Epidermal melanocyte (primary cell): Measurements from ENCODE around the gene METAP1.
"Not testable (repeated sequence)": the region's sequence is repeated elsewhere in the genome, so short reads cannot be mapped to it uniquely, and the experiment has no call there.

Experiments
- DNase-seq: peaks from one replicate; pipeline ENCODE4 v3.0.0; 2011; ENCODE audit warnings: low spot score; ENCODE audit not compliant: insufficient read length

Gene METAP1

DNA sequence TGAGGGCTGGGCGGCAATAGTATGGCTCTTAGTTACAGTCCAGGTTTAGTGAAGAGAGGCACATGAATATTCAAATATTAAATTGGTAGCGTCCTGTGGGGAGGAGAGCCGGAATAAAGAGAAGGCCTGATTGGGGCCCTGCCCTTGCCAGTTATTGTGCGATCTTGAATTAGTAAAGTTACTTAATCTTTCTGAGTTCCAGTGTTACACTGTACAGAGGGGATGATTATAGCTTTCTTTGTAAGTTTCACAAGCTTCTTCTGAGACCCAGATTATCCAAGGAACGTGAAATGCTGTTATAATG is 1.2 kb downstream of the METAP1 start:
- no peak for DNase-seq

DNA sequence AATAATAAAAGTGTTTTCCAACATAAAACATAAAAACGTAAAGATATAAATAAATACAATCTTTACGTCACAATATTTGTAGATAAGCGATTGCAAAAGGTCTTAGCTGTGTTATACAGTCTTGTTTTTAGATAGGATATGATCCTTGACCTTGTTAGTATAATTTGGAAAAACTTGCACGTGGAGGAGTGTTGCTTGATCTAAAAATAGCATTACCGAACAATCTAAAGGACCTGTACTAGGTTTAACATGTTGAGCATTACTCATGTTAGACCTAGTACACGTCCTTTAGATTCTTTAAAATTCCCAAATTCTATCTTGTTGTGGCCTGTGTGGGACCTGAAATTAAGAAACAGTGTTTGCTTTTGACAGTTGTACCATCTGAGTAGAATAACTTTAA is 1.6 kb downstream of the METAP1 start:
- no peak for DNase-seq

DNA sequence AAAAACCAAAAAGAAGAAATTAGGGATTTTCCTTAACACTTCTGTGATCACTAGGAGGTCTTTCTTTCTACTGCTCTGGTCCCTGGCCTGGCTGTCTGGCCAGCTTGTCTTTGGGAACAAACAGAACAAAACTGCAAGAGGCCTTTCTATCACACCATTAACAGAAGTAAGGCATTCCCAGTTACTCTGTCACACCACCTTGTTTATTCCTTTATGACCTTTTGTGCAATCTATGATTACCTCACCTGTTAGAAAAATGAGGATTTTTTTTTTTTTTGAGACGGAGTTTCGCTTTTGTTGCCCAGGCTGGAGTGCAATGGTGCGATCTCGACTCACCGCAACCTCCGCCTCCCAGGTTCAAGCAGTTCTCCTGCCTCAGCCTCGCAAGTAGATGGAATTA is 3.0 kb downstream of the METAP1 start:
- DNase-seq, result no peak

DNA sequence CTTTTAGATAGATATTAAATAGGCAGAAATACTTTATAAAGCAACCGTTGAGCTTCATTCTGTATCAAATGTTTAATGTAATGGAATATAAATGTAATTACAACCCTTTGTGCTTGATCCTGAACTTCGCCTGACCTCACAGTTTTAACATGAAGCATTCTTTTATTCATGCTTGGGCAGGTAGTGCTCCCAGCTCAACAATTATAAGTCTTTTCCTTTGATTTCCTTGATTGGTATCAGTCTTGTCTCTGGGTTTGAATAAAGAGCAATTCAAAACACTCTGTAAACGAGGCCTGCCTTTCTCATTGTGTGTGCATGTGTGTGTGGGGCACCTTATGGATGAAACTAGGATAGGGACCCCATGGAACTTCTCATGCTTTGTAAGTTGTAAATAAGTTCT is 6.8 kb downstream of the METAP1 start:
- DNase-seq, result no peak

DNA sequence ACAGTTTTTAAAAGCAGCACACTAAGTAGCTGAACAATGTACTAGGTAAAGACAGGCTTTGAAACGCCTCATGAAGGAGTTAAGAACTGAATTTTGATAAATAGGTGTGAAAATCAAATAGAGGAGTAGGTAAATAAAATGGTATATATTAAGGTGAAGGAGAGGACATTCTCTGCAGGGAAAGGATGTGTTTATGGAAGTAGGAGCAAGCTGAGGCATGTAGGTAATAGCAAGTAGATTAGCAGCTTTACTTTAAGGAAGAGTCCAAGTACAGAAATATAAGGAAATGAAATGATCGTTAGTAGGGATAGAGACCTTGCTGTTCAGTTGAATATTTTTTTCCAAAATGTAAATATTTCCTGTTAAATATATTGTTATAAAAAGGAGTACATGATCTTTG is 12.5 kb downstream of the METAP1 start:
- no peak for DNase-seq

DNA sequence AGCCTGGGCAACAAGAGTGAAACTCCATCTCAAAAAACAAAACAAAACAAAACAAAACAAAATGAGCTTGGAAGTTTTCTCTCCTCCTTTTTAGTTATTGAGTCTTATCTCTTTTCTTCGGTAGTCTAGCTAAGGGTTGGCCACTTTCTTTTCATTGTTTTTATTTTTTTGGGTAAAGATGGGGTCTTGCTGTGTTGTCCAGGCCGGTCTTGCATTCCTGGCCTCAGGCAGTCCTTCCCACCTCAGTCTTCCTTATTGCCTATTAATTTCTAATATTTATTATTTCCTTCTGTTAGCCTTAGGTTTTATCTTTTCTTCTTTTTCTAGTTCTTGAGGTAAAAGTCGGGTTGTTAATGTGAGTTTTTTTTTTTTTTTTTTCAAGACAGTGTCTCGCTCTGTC is 16.4 kb downstream of the METAP1 start:
- DNase-seq, result no peak

DNA sequence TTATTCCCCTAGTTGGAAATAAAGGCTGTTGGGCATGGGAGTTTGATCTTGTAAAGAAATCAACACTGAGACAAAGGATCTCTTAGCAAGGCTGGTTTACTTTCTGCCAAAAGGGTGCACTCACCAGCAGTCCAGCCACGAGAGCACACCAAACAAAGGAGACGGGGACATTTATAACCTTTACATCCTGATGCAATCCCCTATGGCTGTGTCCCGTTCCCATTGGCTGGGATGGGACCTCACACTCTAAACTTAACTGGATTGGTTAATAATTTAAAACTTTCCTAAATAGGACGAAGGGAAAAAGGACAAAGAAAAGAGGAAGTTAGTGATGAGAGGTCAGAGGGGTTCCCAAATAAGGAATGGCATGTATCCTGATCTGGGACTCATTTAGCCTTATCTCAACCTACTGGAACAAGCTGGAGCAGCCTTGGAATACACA is 17.9 kb downstream of the METAP1 start:
- DNase-seq, result no peak

DNA sequence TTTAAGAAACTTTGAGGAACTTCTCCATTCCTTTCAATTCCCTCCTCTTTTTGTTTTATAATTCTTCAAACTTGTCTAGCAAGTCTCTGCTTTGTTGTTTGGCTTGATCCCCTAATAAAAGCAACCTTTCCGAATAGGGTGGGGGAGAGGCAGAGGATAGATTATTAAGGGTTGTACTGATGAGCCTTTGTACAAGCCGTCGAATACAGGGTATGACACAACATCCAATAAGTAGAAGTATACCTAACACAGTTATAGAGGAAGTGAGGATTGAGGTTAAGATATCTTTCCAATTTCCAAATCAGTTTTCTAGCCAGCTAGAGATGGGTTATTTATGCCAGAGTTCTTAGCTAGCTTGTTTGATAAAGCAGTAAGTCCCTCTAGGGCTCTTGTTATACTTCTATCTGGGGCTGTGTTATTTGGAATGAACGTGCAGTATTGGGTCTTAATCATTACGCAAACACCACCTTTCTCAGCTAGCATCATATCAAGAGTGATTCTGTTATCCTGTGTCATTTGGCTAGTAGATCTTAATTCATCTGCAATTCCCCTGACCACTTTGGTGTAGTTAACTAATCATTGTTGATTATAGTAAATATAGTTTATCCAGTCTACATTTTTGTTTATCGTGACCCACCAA is 18.5 kb downstream of the METAP1 start:
- no peak for DNase-seq

DNA sequence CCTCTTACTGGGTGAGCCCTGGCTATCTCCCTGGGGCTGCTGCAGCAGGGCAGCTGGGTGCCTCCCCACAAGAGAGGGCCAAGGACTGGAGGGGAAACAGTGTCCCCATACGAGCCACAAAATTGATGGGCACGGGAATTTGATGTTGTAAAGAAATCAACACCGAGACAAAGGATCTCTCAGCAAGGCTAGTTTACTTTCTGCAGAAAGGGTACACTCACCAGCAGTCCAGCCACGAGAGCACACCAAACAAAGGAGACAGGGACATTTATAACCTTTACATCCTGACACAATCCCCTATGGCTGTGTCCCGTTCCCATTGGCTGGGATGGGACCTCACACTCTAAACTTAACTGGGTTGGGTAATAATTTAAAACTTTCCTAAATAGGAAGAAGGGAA is 25.9 kb downstream of the METAP1 start:
- DNase-seq, result no peak

DNA sequence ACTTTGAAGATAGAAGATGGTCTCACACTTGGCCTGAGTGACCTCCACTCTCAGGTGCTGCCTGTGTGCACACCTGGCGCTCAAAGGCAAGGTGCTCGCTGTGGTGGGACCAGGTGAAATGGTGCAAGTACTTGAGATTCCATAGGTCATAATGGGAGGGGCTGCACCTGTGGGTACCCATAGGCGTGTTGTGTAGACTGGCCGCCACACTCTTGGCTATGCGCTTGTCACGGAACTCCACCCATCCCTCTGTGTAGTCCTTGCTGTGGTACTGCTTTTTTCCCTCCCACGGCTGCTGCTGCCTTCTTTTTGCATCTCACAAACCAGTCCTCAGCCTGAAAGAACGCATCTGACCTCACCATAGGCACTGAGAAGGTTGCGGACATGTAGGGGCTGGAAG is 27.0 kb downstream of the METAP1 start:
- DNase-seq, result no peak

DNA sequence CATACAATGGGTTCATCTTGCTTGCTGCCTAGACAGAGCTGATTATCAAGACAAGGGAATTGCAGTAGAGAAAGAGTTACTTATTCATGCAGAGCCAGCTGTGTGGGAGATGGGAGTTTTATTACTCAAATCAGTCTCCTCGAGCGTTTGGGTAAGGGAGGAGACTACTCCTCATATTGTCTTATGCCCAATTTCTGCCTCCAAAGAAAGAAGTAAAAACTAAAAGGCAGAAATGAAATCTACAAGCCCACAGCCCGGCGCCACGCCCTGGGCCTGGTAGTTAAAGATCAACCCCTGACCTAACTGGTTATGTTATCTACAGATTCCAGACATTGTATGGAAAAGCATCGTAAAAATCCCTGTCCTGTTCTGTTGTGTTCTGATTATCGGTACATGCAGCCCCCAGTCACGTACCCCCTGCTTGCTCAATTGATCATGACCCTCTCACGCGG is 28.3 kb downstream of the METAP1 start:
- not testable (repeated sequence) for DNase-seq

DNA sequence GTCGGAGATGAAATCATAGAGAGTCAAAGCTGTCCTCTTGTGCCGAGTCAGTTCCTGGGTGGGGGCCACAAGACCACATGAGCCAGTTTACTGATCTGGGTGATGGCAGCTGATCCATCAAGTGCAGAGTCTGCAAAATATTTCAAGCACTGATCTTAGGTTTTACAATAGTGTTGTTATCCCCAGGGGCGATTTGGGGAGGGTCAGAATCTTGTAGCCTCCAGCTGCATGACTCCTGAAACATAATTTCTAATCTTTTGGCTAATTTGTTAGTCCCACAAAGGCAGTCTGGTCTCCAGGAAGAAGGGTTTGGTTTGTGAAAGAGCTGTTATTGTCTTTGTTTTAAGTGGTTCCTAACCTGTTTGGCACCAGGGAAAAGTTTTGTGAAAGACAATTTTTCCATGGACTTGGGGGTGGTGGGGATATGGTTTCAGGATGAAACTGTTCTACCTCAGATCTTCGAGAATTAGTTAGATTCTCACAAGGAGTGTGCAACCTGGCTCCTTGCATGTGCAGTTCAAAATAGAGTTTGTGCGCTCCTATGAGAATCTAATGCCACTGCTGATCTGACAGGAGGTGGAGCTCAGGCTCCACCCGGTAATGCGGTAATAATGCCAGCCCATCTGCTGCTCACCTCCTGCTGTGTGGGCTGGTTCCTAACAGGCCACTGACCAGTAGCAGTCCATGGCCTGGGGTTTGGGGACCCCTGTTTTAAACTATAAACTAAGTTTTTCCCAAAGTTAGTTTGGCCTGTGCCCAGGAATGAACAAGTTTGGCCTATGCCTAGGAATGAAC is 29.2 kb downstream of the METAP1 start:
- no peak for DNase-seq

DNA sequence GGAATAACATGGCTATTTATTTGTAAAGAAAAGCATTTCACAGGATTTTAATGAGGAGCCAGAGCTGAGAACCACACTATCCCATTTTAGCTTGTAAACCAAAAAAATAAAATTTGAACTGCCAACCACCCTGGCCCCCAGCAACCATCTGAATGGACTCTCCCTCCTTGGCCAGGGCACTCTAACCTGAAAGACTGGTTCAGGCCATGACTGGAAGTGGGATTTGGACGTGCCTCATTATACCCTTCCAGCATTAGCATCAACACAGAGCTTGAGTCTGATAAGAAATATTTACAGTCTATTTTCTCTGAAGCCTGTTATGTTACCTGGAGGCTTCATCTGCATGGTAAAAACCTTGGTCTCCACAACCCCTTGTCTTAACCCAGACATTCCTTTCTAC is 30.0 kb downstream of the METAP1 start:
- no peak for DNase-seq

DNA sequence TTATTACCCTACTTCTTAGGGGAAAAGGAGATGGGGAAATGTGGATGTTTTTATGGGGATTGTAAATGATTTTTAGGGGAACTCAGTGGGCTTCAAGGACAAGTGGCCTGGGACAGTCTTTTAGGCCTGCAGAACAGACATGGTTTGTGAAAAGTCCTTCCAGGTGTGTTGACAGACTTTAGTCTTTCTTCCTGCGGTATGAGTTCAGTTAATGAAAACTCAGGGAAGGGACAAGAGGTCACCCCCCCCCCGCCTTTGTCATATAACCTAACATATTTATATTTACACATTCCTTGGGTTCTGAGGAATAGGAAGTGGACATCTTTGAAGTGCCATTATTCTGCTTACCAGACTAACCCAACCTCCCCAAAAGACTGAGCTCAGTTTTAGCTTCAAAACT is 31.8 kb downstream of the METAP1 start:
- no peak for DNase-seq

DNA sequence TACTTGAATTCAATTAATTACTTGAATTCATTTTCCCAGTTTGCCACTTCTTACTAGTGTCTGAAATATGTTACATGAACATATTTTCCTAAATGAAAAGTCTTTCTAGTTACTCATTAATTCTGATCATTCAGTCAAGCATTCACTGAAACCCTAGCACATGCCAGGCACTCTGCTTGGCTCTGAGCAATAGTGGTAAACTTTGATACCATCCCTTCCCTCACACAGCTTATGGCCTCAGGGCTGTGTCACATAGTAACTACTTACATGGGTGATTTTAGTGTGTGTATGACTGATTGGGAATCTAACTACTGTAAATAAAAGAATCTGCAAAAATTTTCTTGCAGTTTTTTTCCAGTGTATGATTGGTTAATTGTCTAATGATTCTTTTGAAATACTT is 32.7 kb downstream of the METAP1 start:
- DNase-seq, result no peak

DNA sequence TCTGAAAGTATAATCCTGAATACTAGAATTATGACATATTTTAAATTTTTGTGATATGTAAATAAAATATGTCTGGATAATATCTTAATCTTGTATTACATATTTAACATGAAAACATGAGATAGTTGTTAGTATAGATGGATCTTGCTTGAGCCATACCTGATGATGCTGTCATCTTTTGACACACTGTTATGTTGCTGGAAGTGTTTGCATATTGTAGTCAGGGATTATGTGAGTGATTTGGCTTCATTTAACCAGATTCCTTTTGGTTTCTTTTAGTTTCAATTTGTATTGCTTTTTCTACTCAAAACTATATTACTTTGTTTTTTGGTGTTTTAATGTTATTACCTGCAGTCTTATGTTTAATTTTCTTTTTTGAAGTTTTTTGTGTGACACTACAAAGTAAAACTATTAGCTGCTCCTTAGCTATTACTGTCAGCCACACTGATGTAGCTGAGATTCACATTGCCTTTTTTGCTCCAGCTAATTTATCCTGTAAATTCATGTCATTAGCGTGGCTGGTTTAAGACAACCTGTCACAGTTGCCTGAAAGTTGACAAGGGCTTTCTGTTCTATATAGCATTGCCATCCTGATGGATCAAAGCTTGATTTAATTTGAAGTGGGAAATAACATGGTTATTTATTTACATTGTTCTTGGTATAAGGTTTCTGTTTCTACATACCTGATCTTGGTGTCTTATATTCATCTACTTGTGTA is 33.7 kb downstream of the METAP1 start:
- DNase-seq, result no peak

DNA sequence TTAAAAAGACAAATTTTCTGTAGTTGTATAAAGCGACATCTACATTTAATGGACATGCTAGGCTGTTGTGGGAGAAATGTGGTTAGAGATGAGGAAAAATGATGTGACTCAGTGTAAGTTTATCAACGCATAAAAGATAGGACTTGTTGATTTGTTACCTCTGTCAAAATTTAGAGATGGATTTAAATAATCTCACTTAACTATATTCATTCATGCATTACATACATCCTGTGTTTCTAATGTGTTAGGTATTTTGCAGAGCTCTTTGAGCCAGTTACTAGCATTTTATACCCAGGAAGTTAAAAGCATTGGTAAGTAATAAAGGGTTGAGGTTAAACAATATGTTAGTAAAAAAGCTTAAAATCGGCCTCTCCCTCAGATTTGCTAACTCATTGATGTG is 34.3 kb downstream of the METAP1 start:
- no peak for DNase-seq

DNA sequence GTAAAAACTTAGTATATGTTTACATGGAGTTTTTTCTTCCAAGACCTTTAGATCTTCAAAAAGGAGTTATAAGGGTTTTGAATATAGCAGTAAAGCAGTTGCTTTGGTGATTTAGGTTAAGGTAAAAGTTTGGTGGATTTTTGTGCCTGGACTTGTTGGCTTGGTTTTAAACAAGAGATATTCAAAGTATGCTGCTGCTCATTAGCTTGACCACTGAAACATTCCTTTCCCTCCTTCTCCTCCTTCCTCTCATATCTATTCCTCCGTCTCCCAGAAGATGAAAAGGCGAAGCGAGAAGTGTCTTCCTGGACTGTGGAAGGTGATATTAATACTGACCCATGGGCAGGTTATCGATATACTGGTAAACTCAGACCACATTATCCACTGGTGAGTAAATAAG is 38.4 kb downstream of the METAP1 start:
- DNase-seq, result no peak

DNA sequence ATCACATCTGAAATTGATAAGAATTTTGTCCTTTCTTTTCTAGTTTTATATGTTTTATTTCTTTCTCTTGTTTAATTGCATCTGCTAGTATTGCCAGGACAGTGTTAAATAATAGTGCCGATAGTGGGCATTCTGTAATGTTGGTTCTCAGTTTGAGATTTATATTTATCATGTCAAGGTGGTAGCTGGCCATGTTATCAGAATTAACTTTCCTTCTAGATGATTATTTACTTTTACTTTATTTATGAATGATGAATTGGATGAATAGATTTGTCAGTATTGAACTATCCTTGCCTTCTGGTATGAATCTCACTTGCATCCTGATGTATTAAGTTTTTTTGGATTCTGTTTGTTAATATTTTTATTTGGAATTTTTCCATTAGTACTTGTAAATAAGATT is 42.7 kb downstream of the METAP1 start:
- DNase-seq, result no peak

DNA sequence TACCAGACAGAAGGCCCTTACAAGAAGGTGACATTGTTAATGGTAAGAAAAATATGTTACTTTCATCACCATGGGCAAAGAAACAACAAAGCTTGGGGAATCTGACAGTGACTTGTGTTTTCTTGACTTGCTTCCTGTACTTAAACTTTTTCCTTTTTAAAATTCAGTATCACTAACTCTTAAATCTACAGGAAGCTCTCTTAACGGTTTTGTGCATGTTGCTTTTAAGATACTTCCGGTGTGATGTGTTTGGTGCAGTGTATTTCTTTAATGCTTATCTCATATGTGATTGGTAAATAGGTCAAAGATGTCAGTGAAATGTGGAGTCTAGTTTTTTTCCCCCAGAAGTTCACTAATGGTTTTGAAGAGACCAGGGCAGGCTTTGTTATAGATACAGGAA is 47.8 kb downstream of the METAP1 start:
- no peak for DNase-seq

DNA sequence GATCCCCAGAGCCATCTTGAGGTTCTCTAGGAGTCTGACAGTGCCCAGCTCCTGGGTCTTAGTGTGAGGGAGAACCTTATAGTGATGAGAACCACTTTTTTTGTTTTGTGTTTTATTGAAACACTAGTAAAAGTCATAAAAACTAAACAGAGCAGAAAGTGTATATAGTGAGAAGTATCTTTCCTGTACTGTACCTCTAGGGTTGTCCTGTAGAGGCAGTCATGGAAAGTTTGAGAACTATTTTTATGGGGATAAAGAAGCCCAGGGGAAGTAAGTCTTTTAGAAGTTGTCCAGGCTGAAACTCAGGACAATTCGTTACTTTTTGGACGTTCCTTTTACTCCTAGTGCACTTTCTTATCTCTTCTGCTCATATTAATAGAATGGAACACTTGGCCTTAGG is 52.2 kb downstream of the METAP1 start:
- DNase-seq, result no peak

DNA sequence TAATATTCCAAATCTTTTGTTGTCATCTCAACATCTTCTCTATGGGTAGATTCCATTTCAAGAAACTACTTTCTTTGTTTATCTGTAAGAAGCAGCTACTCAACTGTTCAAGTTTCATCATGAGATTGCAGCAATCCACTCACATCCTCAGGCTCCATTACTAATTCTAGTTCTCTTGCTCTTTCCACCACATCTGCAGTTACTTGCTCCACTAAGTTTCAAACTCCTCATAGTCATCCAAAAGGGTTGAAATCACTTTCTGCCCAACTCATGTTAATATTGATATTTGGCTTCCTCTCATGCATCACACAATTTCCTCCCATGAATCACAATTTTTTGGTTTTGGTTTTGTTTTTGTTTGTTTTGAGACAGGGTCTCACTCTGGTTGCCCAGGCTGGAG is 57.4 kb downstream of the METAP1 start:
- DNase-seq, result no peak
